SK-N-MC (cell line): ENCODE results near the gene GPC5.

Experiments
- EZH2 ChIP-seq: fragments of 200-600 bp; sonication (generic); IDR thresholded peaks from one replicate; pipeline ENCODE4 v1.6.1; 2017; ENCODE audit warnings: antibody characterized with exemption
- POLR2AphosphoS5 ChIP-seq: IDR thresholded peaks from 2 replicates; pipeline ENCODE4 v1.6.1; 2012; ENCODE audit warnings: mild to moderate bottlenecking, low read depth, low read length, borderline replicate concordance

- TF ChIP-seq POLR2AphosphoS5, result no peak
- no peak for TF ChIP-seq EZH2
Observed at GRCh38 chr13:92735909-92736308, 1337.5 kb downstream of the GPC5 start.
